GM12801 (cell line): ENCODE measurements around the gene PDE9A.

Source experiments
- TF ChIP-seq, protein P1 (sequence below): IDR thresholded peaks from one replicate; pipeline ENCODE4 v1.5.1; 2011; ENCODE audit warnings: control low read depth; ENCODE audit not compliant: insufficient read length; ENCODE audit errors: extremely low read depth

PDE9A gene

DNA sequence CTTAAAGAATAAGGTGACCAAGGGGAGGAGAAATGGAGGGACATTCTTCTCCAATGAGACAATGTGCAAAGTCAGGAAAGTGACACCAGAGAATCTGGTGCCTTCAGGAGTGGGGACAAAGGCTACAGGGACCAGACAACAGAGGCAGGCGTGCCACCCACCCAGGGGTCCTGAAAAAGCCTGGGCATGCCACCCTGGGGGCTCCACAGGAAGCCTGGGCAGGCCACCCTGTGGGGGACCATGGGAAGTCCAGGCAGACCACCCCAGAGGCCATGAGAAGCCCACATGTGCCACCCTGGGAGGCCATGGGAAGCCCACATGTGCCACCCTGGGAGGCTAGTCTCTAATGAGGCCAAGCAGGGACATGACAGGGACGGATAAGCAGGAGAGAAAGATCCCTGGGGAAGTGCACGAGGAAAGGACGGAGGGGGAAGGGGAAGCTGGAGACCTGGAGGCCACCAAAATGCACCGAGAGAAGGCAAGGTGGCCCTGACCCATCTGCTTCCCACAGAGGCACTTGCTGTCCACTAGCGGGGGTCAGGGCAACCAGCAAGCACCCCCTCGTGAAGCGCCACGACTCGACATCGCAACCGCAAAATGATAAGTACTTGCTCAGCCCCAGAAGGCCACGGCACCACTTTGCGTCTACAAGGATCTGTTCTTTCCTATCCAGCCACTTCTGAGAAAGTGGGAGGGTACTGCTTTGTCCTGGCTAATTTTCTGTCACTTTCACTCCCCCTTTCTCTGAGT, 7.2 kb upstream of the PDE9A start:
- TF ChIP-seq, protein P1, sequence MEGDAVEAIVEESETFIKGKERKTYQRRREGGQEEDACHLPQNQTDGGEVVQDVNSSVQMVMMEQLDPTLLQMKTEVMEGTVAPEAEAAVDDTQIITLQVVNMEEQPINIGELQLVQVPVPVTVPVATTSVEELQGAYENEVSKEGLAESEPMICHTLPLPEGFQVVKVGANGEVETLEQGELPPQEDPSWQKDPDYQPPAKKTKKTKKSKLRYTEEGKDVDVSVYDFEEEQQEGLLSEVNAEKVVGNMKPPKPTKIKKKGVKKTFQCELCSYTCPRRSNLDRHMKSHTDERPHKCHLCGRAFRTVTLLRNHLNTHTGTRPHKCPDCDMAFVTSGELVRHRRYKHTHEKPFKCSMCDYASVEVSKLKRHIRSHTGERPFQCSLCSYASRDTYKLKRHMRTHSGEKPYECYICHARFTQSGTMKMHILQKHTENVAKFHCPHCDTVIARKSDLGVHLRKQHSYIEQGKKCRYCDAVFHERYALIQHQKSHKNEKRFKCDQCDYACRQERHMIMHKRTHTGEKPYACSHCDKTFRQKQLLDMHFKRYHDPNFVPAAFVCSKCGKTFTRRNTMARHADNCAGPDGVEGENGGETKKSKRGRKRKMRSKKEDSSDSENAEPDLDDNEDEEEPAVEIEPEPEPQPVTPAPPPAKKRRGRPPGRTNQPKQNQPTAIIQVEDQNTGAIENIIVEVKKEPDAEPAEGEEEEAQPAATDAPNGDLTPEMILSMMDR = no peak

DNA sequence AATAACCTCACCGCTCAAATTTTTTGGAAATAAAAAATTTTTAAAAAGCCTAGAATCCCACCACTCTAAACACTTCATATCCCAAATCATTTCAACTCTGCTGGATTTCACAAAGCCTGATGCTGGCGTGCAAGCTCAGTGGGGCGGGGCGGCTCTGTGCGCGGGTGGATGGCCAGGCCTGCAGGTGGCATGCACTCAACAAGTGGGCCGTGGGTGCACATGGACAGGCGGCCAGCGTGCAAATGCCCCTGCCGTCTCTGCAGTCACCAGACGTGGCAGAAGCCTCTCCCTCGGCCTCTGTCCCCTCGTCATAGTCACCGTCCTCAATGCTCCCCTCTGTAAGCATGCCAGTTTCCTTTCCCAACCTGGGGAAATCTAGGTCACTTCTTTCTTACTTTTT, 6.6 kb upstream of the PDE9A start:
- TF ChIP-seq, protein P1 = no peak

DNA sequence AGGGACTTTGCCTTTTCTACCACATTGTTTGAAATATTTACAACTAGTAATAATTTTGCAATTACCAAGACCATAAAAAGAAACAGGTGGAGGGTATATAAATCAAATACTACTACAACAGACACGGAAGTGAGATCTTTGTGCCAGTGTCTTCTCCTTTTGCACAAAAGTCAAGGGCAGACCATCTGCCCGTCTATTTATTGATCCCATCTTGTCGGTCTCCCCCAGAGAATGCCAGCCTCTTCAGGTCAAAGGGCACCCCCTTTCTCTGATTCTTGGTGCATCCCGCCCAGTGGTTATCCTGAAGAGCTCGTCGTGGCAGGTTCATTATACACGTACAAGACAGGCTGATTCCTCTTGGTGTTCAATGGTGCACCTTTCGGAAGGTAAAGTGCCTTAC, 4.8 kb upstream of the PDE9A start:
- TF ChIP-seq, protein P1 = no peak

DNA sequence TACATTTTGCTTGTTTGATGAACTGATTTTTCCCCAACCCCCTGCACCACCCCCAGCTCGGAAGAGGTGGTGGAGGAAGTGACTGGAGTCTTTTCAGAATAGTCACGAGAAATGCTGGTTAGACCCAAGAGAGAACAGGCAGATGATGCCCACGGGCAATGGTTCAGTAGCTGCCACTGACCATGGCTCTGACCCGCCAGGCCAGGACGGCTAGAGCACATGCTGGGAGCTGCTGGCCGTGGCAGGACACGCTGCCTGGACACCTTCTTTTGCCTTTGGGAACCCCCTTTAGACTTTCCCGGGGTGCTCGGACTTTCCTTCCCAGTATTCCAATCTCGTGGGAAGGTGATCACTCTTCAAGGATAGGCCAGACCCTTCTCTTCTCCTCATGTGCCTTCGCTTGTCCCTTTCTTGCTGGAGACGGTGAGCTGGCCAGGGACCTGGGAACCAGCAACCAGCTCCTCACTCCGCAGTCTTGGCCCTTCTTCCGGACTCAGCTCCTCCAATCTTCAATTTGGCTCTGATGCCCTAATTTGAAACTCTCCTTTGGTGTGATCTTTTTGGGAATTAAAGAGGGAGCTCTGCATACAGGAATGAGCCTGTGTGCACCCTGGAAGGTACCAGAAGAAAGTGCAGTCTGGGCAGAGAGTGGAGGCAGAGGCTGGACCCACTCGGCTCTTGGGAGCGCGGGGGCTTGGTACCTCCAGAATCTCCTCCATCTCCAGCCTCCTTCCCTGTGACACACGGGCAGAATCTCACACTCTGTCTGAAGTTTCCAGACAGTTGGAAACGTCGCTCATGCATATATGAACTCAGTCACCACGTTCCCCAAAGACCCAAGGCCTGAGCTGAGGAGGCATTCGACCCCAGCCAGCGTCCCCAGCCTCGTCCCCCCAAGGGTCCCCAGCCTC, 4.0 kb upstream of the PDE9A start:
- TF ChIP-seq, protein P1 = no peak

DNA sequence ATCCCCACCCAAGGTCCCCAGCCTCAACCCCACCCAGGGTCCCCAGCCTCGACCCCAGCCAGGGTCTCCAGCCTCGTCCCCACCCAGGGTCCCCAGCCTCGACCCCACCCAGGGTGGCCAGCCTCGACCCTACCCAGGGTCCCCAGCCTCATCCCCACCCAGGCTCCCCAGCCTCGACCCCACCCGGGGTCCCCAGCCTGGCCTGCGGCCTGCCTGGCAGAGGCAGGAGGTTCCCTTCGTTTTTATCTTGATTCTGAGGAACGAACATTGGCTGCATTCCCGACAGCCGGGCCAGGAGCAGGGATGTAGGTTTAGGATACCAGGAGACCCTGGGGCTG, 3.4 kb upstream of the PDE9A start:
- TF ChIP-seq, protein P1 = no peak

DNA sequence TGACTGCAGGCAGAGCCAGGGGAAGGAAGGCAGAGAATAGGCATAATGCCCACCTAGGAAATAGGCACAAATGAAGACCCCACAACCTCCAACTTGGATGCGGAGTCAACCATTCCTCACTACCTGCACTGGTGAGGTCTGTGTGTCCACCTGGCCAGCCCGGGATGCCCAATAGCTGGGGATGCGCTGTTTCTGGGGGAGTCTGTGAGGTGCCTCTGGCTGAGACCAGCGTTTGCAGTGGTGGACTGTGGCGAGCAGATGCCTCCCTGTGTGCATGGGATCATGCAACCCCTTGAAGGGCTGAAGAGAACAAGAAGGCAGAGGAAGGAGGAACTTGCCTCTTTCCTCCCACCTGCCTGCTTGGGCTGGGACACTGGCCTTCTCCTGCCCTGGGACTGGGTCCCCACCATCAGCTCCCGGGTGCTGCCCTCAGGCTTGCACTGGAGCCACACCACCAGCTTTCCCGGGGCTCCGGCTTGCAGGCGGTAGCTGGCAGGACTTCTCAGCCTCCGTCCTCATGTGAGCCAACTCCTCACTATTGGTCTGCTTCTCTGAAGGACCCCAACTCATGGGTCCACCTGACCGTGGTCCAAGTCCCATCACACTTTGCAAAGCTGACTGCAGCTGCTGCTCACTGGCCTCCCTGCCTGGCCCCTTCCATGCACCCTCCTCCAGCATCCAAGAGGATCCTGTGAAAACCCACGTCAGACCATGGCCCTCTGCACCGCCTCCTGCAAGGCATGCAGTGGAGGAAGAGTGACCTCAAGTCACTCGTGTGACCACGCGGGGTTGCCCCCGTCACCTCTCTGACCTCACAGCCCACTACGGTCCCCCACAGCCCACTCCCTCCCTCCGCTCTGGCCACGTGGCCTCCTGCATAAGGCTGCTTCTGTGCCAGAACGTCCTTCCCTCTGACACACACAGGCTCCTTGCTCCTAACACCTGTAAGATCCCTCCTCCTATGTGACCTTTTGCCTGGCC, 2.7 kb upstream of the PDE9A start:
- TF ChIP-seq, protein P1 = no peak
